Esophagus (tissue), 2 donors: Measurements from ENCODE around the gene LMNA. TPM values are rescaled to one million over a fixed set of nuclear protein-coding genes. Genes with fewer than 3 reads are reported as not detected.

Source experiments
- H3K27ac ChIP-seq, 2 donors: one replicate each; pipeline ENCODE4 v1.5.1; 2013; ENCODE audit warnings: low read depth in 2 of 2, mild to moderate bottlenecking in 2 of 2, inconsistent platforms in 1 of 2, low read length in 1 of 2, moderate library complexity in 1 of 2
- H3K27me3 ChIP-seq, 2 donors: one replicate each; pipeline ENCODE4 v1.6.1; 2013; ENCODE audit warnings: low read length in 2 of 2, control low read depth in 1 of 2, mild to moderate bottlenecking in 1 of 2; ENCODE audit not compliant: insufficient read depth in 2 of 2, control insufficient read depth in 1 of 2
- H3K36me3 ChIP-seq, 2 donors: one replicate each; pipeline ENCODE4 v1.6.1; 2013; ENCODE audit warnings: low read length in 1 of 2; ENCODE audit not compliant: control insufficient read depth in 2 of 2, insufficient read depth in 2 of 2
- H3K4me1 ChIP-seq, 2 donors: one replicate each; pipeline ENCODE4 v1.6.1; 2013; ENCODE audit warnings: low read length in 1 of 2; ENCODE audit not compliant: control insufficient read depth in 2 of 2, insufficient read depth in 2 of 2
- H3K4me3 ChIP-seq, 2 donors: one replicate each; pipeline ENCODE4 v1.5.1; 2013; ENCODE audit warnings: low read length in 2 of 2, mild to moderate bottlenecking in 2 of 2, low read depth in 1 of 2, moderate library complexity in 1 of 2
- H3K9me3 ChIP-seq, 2 donors: one replicate each; pipeline ENCODE4 v1.6.1; 2013; ENCODE audit warnings: mild to moderate bottlenecking in 2 of 2, low read depth in 1 of 2, low read length in 1 of 2, moderate library complexity in 1 of 2; ENCODE audit not compliant: control insufficient read depth in 2 of 2, insufficient read depth in 1 of 2
- WGBS, 2 donors: extraction: QIAGEN DNeasy Blood & Tissue Kit; methylation state at CpG; one replicate each; pipeline ENCODE4 v1.1.7; 2013; 5-methylcytosine and 5-hydroxymethylcytosine counted together
- polyA plus RNA-seq, 2 donors: library from polyadenylated mRNA; stranded (reverse); fragments of 200-250 nt; gene quantifications; one replicate each; pipeline ENCODE4 v1.2.3, GENCODE V29; 2013
- donor health status: healthy with polysubstance abuse.
- donor health status: Bipolar disorder and iron deficiency.

LMNA gene
- polyA plus RNA-seq, 2 donors, result 183 to 230 TPM

DNA sequence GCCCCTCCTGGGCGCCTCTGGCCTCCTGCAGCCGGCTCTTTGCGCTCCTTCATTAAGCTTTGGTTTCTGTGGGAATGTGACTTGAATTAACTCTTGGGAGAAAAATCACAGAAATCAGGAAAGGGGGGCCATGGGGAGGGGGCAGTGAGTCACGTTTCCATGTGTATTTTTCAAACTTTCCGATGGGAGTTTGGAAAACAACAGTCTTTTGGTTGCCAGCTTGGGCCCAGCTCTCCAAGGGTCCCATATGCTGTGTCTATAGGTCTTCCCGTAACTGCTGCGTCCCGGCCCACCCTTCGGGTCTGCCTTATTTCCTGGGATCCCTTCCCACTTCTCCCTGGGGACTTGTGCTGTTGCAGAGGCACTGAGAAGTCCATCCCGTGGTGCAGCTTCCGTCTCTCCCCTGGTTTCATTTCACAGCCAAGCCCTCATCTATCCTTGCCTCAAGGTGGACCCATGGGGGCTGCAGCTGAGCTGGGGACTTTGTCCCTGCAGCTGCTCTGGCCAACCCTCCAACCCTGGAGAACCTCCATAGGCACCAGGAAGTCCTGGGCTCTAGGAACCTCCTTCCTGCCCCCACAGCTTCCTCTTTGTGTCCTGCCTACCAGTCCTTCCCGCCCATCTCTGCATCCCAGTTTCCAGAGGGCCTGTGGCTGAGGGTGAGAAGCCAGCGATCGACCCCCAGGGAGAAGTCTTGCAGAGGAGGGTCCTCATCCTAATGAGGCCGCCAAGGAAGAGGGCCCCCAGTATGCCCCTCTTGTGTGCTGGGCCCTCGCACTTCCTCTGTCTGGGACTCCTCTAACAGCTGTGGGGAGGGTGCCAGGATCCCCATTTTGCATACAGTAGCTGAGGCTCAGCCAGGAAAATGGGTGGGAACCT is 11.6 kb upstream of the LMNA start:
- H3K36me3 ChIP-seq, result no peaks in the 10 kb centered on the region
- peaks cover 37 to 40% of the 10 kb centered on the region in 2 donors for H3K4me1 ChIP-seq
- no peak overlapping the region for H3K4me3 ChIP-seq
- 54% methylated on average over 16 of the region's 16 CpGs for WGBS, 2 donors
- H3K9me3 ChIP-seq, result no peaks in the 10 kb centered on the region
- no peaks in the 10 kb centered on the region for H3K27me3 ChIP-seq
- H3K27ac ChIP-seq, result peak overlapping the region; percentile 90 to 99

DNA sequence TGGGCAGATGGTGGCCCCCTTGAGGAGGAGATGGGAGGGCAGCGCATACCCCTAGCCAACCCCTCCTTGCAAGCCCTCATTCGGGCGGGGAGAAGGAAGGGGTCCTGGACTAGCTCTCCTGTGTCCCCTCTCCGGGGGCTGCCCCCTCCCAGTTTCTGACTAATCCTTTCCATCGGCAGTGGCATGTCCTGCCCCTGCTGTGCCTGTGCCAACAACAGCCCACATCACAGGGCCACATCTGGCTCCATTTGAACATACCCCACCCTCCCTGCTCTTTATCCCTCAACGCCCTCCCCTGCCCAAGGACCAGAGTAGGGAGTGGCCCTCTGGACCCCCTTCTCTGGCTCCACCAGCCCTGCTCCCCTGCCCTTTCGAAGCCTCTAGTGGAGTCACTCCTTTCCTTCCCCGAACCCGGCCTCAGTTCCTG is 11.0 kb upstream of the LMNA start:
- peak overlapping the region; percentile 90 to 99 for H3K27ac ChIP-seq
- H3K36me3 ChIP-seq, result no peaks in the 10 kb centered on the region
- no peak overlapping the region for H3K4me3 ChIP-seq
- H3K27me3 ChIP-seq, result no peaks in the 10 kb centered on the region
- H3K4me1 ChIP-seq, result peaks cover 37 to 40% of the 10 kb centered on the region in 2 donors
- no peaks in the 10 kb centered on the region for H3K9me3 ChIP-seq
- WGBS, 2 donors, result 24 to 36% methylated on average over 9 of the region's 9 CpGs

DNA sequence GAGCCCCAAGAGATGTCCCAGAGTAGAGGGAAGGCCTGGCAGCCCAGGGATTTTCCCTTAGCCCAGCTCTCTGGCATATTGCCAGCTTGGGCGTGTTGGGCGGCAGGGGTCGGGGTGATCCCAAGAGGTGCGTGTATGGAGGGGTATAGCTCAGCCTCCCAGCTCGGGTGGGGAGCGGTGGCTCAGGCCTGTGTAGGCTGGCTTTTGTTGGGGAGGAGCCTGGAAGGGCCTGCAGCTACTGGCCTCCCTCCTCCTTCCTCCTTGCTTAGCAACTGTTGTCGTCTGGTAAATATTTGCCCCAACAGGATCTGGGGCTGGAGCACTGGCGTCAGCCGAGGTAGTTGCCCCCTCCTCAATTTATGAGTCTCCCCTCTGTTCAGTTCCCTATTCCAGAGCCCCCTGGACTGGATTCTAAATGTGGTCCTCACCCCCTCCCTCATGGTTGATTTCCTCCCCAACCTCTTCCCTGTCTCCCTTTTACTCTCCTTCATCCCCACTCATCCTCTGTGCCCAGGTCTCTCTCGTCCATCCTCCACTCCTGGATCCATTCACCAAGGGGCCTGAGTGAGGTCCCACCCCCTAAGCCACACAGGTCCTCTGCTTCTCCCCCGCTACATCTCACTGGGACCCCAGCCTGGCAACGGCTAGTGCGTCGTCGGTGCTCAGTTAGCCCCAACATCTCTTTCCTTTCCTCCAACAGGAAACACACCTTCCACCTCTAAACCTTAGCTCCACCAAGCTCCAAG is 10.3 kb upstream of the LMNA start:
- H3K4me1 ChIP-seq, result peaks cover 37 to 40% of the 10 kb centered on the region in 2 donors
- H3K36me3 ChIP-seq, result no peaks in the 10 kb centered on the region
- no peaks in the 10 kb centered on the region for H3K27me3 ChIP-seq
- H3K9me3 ChIP-seq, result no peaks in the 10 kb centered on the region
- H3K27ac ChIP-seq, result peak overlapping the region; percentile 90 to 99
- WGBS, 2 donors, result 17 to 26% methylated on average over 15 of the region's 15 CpGs
- H3K4me3 ChIP-seq, result no peak overlapping the region

DNA sequence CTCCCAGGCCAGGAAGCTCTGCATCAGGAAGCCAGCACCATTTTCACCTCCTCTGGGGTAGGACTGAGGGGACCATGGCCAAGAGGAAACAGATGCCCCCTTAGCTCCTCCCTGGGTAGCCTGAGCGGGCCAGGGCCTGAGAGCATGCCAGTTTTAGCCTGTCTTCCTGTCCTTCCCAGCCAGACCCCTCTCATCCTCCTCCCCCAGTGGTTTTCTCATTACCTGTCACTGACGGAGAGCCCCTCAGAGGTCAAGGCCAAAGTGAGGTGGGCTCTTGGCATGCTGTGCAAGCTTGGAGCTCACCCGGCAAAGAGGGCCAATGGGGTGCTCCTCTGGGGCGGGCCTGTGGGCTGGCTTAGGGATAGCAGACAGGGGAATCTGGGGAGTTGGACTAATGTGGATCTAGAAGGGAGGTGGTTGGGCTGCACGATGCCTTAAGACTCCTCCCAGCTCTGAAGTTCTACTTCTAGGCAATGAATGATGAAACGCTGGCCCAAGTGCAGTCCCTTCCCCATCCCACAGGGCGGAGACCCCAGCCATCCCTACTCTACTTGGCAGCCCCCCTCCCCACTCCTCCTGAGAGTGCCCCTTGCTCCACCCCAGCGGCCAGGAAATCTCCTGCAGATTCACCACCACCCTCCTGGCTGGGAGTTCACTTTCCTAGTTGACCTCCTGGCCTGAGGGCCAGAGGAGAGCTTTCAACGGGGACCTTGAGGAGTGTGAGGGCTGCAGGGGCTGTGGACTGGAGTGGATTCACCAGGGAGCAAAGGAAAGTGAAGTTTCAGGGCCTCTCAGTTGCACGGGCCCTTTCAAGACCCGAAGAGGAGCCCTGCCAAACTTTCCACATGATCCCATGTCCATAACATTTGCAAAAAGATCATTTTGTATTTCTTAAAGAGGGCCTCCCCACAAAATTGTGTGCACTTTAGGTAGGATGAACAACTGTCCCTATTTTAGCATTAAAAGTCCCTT is 9.4 kb upstream of the LMNA start:
- Histone ChIP-seq H3K4me1 (peaks cover 37 to 40% of the 10 kb centered on the region in 2 donors), H3K4me3 (no peak overlapping the region)
- 19 to 38% methylated on average over 11 of the region's 11 CpGs for WGBS, 2 donors

GRCh38 chr1:156106624-156107488 is 7.7 kb upstream of the LMNA start:
- Histone ChIP-seq H3K27me3 (no peaks in the 10 kb centered on the region), H3K27ac (peak overlapping the region; percentile 90 to 99), H3K4me3 (peak overlapping the region in 1 of 2 donors; percentile 38), H3K36me3 (no peaks in the 10 kb centered on the region), H3K9me3 (no peaks in the 10 kb centered on the region), H3K4me1 (peaks cover 32 to 37% of the 10 kb centered on the region in 2 donors)
- 29 to 32% methylated on average over 14 of the region's 14 CpGs for WGBS, 2 donors

More for the DNA sequence above, 9.4 kb upstream of the LMNA start:
- Histone ChIP-seq H3K27ac (peak overlapping the region; percentile 90 to 99), H3K36me3 (no peaks in the 10 kb centered on the region), H3K9me3 (no peaks in the 10 kb centered on the region), H3K27me3 (no peaks in the 10 kb centered on the region)

DNA sequence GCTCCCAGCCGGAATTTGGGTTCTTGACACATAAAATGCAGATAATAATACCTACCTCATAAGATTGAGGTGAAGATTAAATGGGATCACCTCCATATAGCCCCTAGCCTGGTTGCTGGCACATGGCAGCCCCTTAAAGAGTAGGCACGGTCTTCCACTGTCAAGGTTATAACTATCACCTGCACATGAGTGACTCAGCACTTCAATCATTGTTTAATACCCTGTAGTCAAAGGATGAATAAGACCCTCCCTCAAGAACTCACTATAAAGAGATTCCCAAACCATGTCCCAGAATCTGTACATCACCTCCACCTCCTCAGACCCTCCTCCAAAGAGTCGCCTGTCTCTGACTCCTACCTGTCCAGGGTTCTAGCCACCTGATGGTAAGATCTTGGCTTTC is 6.5 kb upstream of the LMNA start:
- Histone ChIP-seq H3K4me1 (peaks cover 23 to 26% of the 10 kb centered on the region in 2 donors), H3K4me3 (no peak overlapping the region), H3K27me3 (no peaks in the 10 kb centered on the region), H3K27ac (no peak overlapping the region), H3K36me3 (no peaks in the 10 kb centered on the region), H3K9me3 (no peaks in the 10 kb centered on the region)
- WGBS, 2 donors, result 68 to 74% methylated on average over 3 of the region's 3 CpGs

GRCh38 chr1:156108664-156109241 is 5.8 kb upstream of the LMNA start:
- Histone ChIP-seq H3K4me1 (peaks cover 20% of the 10 kb centered on the region in 2 donors), H3K4me3 (no peak overlapping the region), H3K27me3 (no peaks in the 10 kb centered on the region), H3K36me3 (no peaks in the 10 kb centered on the region), H3K9me3 (no peaks in the 10 kb centered on the region), H3K27ac (peak overlapping the region; percentile 32 to 61)
- 84 to 86% methylated on average over 6 of the region's 6 CpGs for WGBS, 2 donors

GRCh38 chr1:156110252-156110651 is 4.3 kb upstream of the LMNA start:
- no peak overlapping the region for H3K4me3 ChIP-seq
- H3K9me3 ChIP-seq, result no peaks in the 10 kb centered on the region
- no peaks in the 10 kb centered on the region for H3K36me3 ChIP-seq
- H3K27ac ChIP-seq, result no peak overlapping the region
- H3K4me1 ChIP-seq, result peaks cover 6 to 9% of the 10 kb centered on the region in 2 donors
- H3K27me3 ChIP-seq, result no peaks in the 10 kb centered on the region
- WGBS, 2 donors, result 75 to 77% methylated on average over 2 of the region's 2 CpGs
